Glutamatergic neuron (in vitro differentiated cells): ENCODE data around the gene GFER. TPM values are rescaled to one million over a fixed set of nuclear protein-coding genes. Genes with fewer than 3 reads are reported as not detected.

Experiments used
- DNase-seq: peaks from one replicate; pipeline ENCODE4 v3.0.0; 2022
- H3K27ac Mint-ChIP-seq: one replicate; pipeline ENCODE4 v1.8.0; 2020; ENCODE audit warnings: mild to moderate bottlenecking, mixed read lengths, inconsistent platforms; ENCODE audit not compliant: unreplicated experiment
- H3K27me3 Mint-ChIP-seq: one replicate; pipeline ENCODE4 v1.8.0; 2020; ENCODE audit warnings: mild to moderate bottlenecking, moderate library complexity, mixed read lengths, inconsistent platforms; ENCODE audit not compliant: unreplicated experiment
- H3K36me3 Mint-ChIP-seq: one replicate; pipeline ENCODE4 v1.8.0; 2020; ENCODE audit warnings: mild to moderate bottlenecking, mixed read lengths, inconsistent platforms; ENCODE audit not compliant: unreplicated experiment
- H3K4me1 Mint-ChIP-seq: one replicate; pipeline ENCODE4 v1.8.0; 2020; ENCODE audit warnings: mild to moderate bottlenecking, low read depth, mixed read lengths, inconsistent platforms; ENCODE audit not compliant: unreplicated experiment
- H3K4me3 Mint-ChIP-seq: one replicate; pipeline ENCODE4 v1.8.0; 2020; ENCODE audit warnings: mild to moderate bottlenecking, mixed read lengths, inconsistent platforms; ENCODE audit not compliant: unreplicated experiment
- H3K9me3 Mint-ChIP-seq: one replicate; pipeline ENCODE4 v1.8.0; 2020; ENCODE audit warnings: mild to moderate bottlenecking, moderate library complexity, mixed read lengths, inconsistent platforms; ENCODE audit not compliant: unreplicated experiment
- total RNA-seq: library from RNA; stranded (reverse); fragmentation: NEBNext Ultra II Directional; extraction: Animal tissue kit (Norgen Biotek cat#: 25700); gene quantifications from one replicate; pipeline ENCODE4 v1.2.1, GENCODE V29; 2021; ENCODE audit not compliant: unreplicated experiment
- TF ChIP-seq, protein P1 (sequence below): fragments of 200-600 bp; sonication (generic); IDR thresholded peaks from one replicate; pipeline ENCODE4 v1.5.0; 2021; ENCODE audit not compliant: partially characterized antibody, unreplicated experiment

The GFER gene
- total RNA-seq, 1 donor from 2014 or later, result 26.0 TPM

GRCh38 chr16:1981398-1981836 lies 2.6 kb upstream of the GFER start, which contains the start of gene NOXO1:
TSS of gene NOXO1 (minus strand) at chr16:1981469. CDS start at chr16:1981179, 290 bp downstream.
- TF ChIP-seq, protein P1, sequence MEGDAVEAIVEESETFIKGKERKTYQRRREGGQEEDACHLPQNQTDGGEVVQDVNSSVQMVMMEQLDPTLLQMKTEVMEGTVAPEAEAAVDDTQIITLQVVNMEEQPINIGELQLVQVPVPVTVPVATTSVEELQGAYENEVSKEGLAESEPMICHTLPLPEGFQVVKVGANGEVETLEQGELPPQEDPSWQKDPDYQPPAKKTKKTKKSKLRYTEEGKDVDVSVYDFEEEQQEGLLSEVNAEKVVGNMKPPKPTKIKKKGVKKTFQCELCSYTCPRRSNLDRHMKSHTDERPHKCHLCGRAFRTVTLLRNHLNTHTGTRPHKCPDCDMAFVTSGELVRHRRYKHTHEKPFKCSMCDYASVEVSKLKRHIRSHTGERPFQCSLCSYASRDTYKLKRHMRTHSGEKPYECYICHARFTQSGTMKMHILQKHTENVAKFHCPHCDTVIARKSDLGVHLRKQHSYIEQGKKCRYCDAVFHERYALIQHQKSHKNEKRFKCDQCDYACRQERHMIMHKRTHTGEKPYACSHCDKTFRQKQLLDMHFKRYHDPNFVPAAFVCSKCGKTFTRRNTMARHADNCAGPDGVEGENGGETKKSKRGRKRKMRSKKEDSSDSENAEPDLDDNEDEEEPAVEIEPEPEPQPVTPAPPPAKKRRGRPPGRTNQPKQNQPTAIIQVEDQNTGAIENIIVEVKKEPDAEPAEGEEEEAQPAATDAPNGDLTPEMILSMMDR, result no peak
- H3K9me3 Mint-ChIP-seq, result peaks cover 2% of the 10 kb centered on the region
- H3K36me3 Mint-ChIP-seq, result no peaks in the 10 kb centered on the region
- DNase-seq, result no peak
- H3K4me3 Mint-ChIP-seq, result peak within 1 kb of the TSS; percentile 87
- peaks cover 16% of the 10 kb centered on the region for H3K4me1 Mint-ChIP-seq
- peaks cover 11% of the 10 kb centered on the region for H3K27me3 Mint-ChIP-seq
- peak within 1 kb of the TSS; percentile 92 for H3K27ac Mint-ChIP-seq

- peaks cover 11% of the 10 kb centered on the region for H3K27me3 Mint-ChIP-seq
- H3K4me3 Mint-ChIP-seq, result peak overlapping the region; percentile 87
- H3K9me3 Mint-ChIP-seq, result peaks cover 2% of the 10 kb centered on the region
- H3K36me3 Mint-ChIP-seq, result no peaks in the 10 kb centered on the region
- no peak for DNase-seq
- H3K4me1 Mint-ChIP-seq, result peaks cover 16% of the 10 kb centered on the region
- TF ChIP-seq, protein P1, result no peak
- peak overlapping the region; percentile 92 for H3K27ac Mint-ChIP-seq
Observed at GRCh38 chr16:1982013-1982433, 2.0 kb upstream of the GFER start.

DNA sequence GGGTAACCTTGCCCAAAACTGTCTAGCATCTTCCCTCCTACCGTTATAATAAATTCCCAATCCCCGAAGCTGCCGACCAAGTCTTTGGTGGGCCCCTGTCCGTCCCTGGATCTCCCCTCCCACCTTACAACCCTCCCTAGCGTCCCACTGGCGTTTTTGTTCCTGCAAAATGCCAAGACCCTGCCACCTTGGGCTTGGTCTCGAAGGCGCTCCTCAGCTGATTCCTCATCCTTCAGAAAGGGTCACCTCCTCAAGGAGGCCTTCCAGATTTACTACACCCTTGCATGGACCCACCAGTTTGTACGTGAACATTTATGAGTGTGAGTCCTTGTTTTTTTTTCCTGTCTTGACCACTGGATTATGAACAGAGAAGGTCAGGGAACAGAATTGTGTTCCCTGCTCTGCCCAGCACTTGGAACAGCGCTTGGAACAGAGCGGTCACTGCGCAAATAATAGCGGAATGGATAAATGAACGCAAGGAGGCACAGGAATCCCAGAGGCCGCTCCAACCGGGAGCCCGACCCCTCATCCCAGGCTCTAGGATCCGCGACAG lies 926 bp upstream of the GFER start:
- Mint-ChIP-seq H3K27ac (peak overlapping the region; percentile 92), H3K27me3 (peaks cover 11% of the 10 kb centered on the region), H3K4me3 (peak overlapping the region; percentile 87), H3K36me3 (no peaks in the 10 kb centered on the region), H3K9me3 (peaks cover 2% of the 10 kb centered on the region), H3K4me1 (peaks cover 16% of the 10 kb centered on the region)
- DNase-seq, result no peak
- TF ChIP-seq, protein P1, result no peak

- H3K9me3 Mint-ChIP-seq, result peaks cover 7% of the 10 kb centered on the region
- peaks cover 21% of the 10 kb centered on the region for H3K4me1 Mint-ChIP-seq
- no peaks in the 10 kb centered on the region for H3K36me3 Mint-ChIP-seq
- DNase-seq, result no peak
- H3K4me3 Mint-ChIP-seq, result peak overlapping the region; percentile 85
- peak overlapping the region; percentile 78 for H3K27ac Mint-ChIP-seq
- H3K27me3 Mint-ChIP-seq, result peaks cover 16% of the 10 kb centered on the region
- TF ChIP-seq, protein P1, result no peak
Observed at GRCh38 chr16:1984347-1985225, 593 bp downstream of the GFER start.
